ENCODE measurements around the gene OR4F3.
"Not testable (repeated sequence)": the region's sequence is repeated elsewhere in the genome, so short reads cannot be mapped to it uniquely, and the experiment has no call there.

GRCh38 chr5:181366968-181367367, at the start of gene OR4F3:
- not testable (repeated sequence) for TF ChIP-seq CTCF, POLR2A, EP300, POLR2AphosphoS5 (IDR thresholded peaks at IDR 0.05)

Measured in upper lobe of left lung (tissue), 4 donors.